WTC11 (cell line): ENCODE measurements around the gene LENG9. TPM values are rescaled to one million over a fixed set of nuclear protein-coding genes. Genes with fewer than 3 reads are reported as not detected.

ENCODE experiments used
- ATAC-seq: fragments of 200-7000 bp; cut with Tn5 transposase; 2 replicates; pipeline ENCODE4 v1.10.0; 2021; ENCODE audit warnings: mild to moderate bottlenecking, moderate library complexity
- CTCF ChIA-PET: fragments of 300-600 bp; sonication (Branson Sonifier 250); formaldehyde crosslinking; loops from one replicate; lab custom pipeline; 2021; ENCODE audit warnings: antibody characterized with exemption; lab: Charles Lee
- POLR2A ChIA-PET: fragments of 350-600 bp; sonication (Branson Sonifier 250); formaldehyde crosslinking; loops from one replicate; lab custom pipeline; 2021; ENCODE audit warnings: antibody characterized with exemption; lab: Charles Lee
- DNase-seq: peaks from one replicate; pipeline ENCODE4 v3.0.0; 2021; ENCODE audit warnings: low spot score
- H3K27ac Mint-ChIP-seq: 2 replicates; pipeline ENCODE4 v1.8.0; 2021; ENCODE audit warnings: mixed read lengths
- H3K27me3 Mint-ChIP-seq: 2 replicates; pipeline ENCODE4 v1.8.0; 2021; ENCODE audit warnings: low read depth, mild to moderate bottlenecking, moderate library complexity, mixed read lengths
- H3K36me3 Mint-ChIP-seq: 2 replicates; pipeline ENCODE4 v1.8.0; 2021; ENCODE audit warnings: mixed read lengths
- H3K4me1 Mint-ChIP-seq: 2 replicates; pipeline ENCODE4 v1.8.0; 2022; ENCODE audit warnings: mixed read lengths
- H3K4me3 Mint-ChIP-seq: 2 replicates; pipeline ENCODE4 v1.8.0; 2021; ENCODE audit warnings: mild to moderate bottlenecking, moderate library complexity, mixed read lengths
- H3K9me3 Mint-ChIP-seq: 2 replicates; pipeline ENCODE4 v1.8.0; 2021; ENCODE audit warnings: mixed read lengths
- CTCF ChIP-seq: fragments of 200-600 bp; IDR thresholded peaks from 2 replicates; pipeline ENCODE4 v1.8.0; 2022; ENCODE audit warnings: antibody characterized with exemption
- E2F4 ChIP-seq: sonication (generic); formaldehyde crosslinking; IDR thresholded peaks from 2 replicates; pipeline ENCODE4 v1.8.1; 2022; ENCODE audit warnings: low read depth, mild to moderate bottlenecking, moderate library complexity, missing genetic modification reagents, borderline replicate concordance
- ERG ChIP-seq: fragments of 250-450 bp; sonication (Bioruptor Pico); IDR thresholded peaks from 2 replicates; pipeline ENCODE4 v1.8.0; 2021; ENCODE audit warnings: mild to moderate bottlenecking
- ESRRA ChIP-seq: sonication (generic); formaldehyde crosslinking; IDR thresholded peaks from 2 replicates; pipeline ENCODE4 v1.8.1; 2022; ENCODE audit warnings: mild to moderate bottlenecking, missing genetic modification reagents, borderline replicate concordance
- FOXJ3 ChIP-seq: sonication (generic); formaldehyde crosslinking; IDR thresholded peaks from 2 replicates; pipeline ENCODE4 v1.9.0; 2021; ENCODE audit warnings: missing genetic modification reagents, mild to moderate bottlenecking, borderline replicate concordance
- PRRX2 ChIP-seq: fragments of 250-450 bp; sonication (Bioruptor Pico); IDR thresholded peaks from 2 replicates; pipeline ENCODE4 v1.8.0; 2021; ENCODE audit warnings: mild to moderate bottlenecking
- SOX15 ChIP-seq: fragments of 250-450 bp; sonication (Bioruptor Pico); IDR thresholded peaks from 2 replicates; pipeline ENCODE4 v1.9.0; 2021; ENCODE audit warnings: mild to moderate bottlenecking
- ZNF232 ChIP-seq: sonication (generic); formaldehyde crosslinking; IDR thresholded peaks from 2 replicates; pipeline ENCODE4 v1.8.0; 2022; ENCODE audit warnings: mild to moderate bottlenecking, missing genetic modification reagents
- ZNF425 ChIP-seq: fragments of 250-450 bp; sonication (Bioruptor Pico); conservative IDR thresholded peaks from 2 replicates; pipeline ENCODE4 v1.9.0; 2021; ENCODE audit warnings: mild to moderate bottlenecking
- total RNA-seq: library from RNA; stranded (reverse); gene quantifications from 3 replicates; pipeline ENCODE4 v1.2.3, GENCODE V29; 2021
- TF ChIP-seq, protein P1 (sequence below): sonication (generic); formaldehyde crosslinking; IDR thresholded peaks from 2 replicates; pipeline ENCODE4 v1.8.0; 2023; ENCODE audit warnings: mild to moderate bottlenecking, missing genetic modification reagents
- TF ChIP-seq, protein P2 (sequence below): sonication (generic); formaldehyde crosslinking; IDR thresholded peaks from 2 replicates; pipeline ENCODE4 v1.8.0; 2023; ENCODE audit warnings: missing genetic modification reagents, mild to moderate bottlenecking, borderline replicate concordance

Gene LENG9
- total RNA-seq, 1 experiment from 2014 or later, result 6.1 TPM

DNA sequence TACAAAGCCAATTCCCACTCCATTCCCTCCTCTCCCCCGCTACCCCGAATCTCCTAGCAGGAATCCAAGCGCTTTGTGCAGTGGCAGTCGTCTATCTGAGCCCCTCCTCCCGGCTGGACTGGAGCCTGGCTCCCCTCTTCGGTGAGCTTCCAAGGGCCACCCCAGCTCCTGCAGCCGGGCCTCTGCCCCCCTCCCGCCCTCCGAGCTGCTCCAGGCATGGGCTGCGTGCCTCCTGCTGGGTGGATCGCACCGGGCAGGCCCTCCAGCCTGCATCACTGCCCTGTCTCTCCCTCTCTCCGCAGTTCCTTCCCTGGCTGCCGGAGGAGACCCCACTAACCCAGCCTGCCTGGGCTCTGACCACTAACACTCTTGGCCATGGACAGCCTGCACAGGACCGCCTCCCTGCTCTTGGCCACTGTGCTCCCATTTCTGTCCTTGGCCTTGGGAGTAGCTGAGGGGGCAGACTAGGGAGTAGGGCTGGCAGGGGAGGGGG lies 27.5 kb downstream of the LENG9 start:
- ChIA-PET POLR2A (interaction anchor here (0.8 to 1.0 kb wide), 3 partner anchors 13 to 16 kb away, joined by 3 to 4 read pairs (median 3); partner anchors contain the start of gene LENG8), CTCF (interaction anchor here (0.7 to 6.2 kb wide), 5 partner anchors 14 to 45 kb away, joined by 3 to 53 read pairs (median 3); partner anchors contain the start of gene TTYH1)
- H3K36me3 Mint-ChIP-seq, result 0 out of 2 replicates have a peak, but pooled peaks cover 1% of the 10 kb centered on the region
- no peak for TF ChIP-seq SOX15 (CRISPR knock-in tag)
- TF ChIP-seq E2F4 (CRISPR knock-in tag), result no peak
- TF ChIP-seq, protein P1, sequence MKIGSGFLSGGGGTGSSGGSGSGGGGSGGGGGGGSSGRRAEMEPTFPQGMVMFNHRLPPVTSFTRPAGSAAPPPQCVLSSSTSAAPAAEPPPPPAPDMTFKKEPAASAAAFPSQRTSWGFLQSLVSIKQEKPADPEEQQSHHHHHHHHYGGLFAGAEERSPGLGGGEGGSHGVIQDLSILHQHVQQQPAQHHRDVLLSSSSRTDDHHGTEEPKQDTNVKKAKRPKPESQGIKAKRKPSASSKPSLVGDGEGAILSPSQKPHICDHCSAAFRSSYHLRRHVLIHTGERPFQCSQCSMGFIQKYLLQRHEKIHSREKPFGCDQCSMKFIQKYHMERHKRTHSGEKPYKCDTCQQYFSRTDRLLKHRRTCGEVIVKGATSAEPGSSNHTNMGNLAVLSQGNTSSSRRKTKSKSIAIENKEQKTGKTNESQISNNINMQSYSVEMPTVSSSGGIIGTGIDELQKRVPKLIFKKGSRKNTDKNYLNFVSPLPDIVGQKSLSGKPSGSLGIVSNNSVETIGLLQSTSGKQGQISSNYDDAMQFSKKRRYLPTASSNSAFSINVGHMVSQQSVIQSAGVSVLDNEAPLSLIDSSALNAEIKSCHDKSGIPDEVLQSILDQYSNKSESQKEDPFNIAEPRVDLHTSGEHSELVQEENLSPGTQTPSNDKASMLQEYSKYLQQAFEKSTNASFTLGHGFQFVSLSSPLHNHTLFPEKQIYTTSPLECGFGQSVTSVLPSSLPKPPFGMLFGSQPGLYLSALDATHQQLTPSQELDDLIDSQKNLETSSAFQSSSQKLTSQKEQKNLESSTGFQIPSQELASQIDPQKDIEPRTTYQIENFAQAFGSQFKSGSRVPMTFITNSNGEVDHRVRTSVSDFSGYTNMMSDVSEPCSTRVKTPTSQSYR, result no peak
- TF ChIP-seq, protein P2, sequence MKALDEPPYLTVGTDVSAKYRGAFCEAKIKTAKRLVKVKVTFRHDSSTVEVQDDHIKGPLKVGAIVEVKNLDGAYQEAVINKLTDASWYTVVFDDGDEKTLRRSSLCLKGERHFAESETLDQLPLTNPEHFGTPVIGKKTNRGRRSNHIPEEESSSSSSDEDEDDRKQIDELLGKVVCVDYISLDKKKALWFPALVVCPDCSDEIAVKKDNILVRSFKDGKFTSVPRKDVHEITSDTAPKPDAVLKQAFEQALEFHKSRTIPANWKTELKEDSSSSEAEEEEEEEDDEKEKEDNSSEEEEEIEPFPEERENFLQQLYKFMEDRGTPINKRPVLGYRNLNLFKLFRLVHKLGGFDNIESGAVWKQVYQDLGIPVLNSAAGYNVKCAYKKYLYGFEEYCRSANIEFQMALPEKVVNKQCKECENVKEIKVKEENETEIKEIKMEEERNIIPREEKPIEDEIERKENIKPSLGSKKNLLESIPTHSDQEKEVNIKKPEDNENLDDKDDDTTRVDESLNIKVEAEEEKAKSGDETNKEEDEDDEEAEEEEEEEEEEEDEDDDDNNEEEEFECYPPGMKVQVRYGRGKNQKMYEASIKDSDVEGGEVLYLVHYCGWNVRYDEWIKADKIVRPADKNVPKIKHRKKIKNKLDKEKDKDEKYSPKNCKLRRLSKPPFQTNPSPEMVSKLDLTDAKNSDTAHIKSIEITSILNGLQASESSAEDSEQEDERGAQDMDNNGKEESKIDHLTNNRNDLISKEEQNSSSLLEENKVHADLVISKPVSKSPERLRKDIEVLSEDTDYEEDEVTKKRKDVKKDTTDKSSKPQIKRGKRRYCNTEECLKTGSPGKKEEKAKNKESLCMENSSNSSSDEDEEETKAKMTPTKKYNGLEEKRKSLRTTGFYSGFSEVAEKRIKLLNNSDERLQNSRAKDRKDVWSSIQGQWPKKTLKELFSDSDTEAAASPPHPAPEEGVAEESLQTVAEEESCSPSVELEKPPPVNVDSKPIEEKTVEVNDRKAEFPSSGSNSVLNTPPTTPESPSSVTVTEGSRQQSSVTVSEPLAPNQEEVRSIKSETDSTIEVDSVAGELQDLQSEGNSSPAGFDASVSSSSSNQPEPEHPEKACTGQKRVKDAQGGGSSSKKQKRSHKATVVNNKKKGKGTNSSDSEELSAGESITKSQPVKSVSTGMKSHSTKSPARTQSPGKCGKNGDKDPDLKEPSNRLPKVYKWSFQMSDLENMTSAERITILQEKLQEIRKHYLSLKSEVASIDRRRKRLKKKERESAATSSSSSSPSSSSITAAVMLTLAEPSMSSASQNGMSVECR (CRISPR knock-in tag), result no peak
- no peak for TF ChIP-seq PRRX2 (CRISPR knock-in tag)
- TF ChIP-seq ESRRA (CRISPR knock-in tag), result no peak
- TF ChIP-seq FOXJ3 (CRISPR knock-in tag), result no peak
- no peak for TF ChIP-seq ZNF425
- TF ChIP-seq CTCF, result no peak
- no peak for TF ChIP-seq ZNF232 (CRISPR knock-in tag)
- peaks cover 37% of the 10 kb centered on the region for H3K4me1 Mint-ChIP-seq
- peaks cover 34% of the 10 kb centered on the region for H3K27me3 Mint-ChIP-seq
- H3K4me3 Mint-ChIP-seq, result peak overlapping the region; percentile 47
- H3K9me3 Mint-ChIP-seq, result no peaks in the 10 kb centered on the region
- peak overlapping the region; percentile 23; the same call in 1 of the 2 replicates for H3K27ac Mint-ChIP-seq
- DNase-seq (peak; percentile 34), ATAC-seq (peak; percentile 12)

DNA sequence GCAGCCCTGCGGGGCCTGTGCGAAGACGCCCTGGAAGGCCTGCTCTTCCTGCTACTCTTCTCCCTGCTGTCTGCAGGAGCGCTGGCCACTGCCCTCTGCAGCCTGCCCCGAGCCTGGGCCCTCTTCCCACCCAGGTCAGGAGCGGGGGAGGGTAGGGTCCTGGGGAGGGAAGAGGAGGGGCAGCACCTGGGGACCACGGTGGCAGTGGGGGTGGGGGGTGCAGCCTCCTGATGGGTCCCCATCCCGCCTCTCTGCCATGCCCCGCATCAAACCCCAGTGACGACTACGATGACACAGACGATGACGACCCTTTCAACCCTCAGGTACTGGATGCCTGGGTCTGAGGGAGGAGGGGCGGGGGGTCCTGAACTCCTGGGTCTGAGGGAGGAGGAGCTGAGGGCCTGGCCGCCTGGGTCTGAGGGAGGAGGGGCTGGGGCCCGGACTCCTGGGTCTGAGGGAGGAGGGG lies 28.0 kb downstream of the LENG9 start:
- H3K4me1 Mint-ChIP-seq, result peaks cover 38% of the 10 kb centered on the region
- ChIA-PET POLR2A (interaction anchor here (0.9 kb wide), 1 partner anchor 13 kb away, joined by 3 read pairs; the partner anchor contains the start of gene LENG8), CTCF (interaction anchor here (0.7 to 6.2 kb wide), 6 partner anchors 13 to 44 kb away, joined by 3 to 53 read pairs (median 3); partner anchors contain the start of gene TTYH1)
- H3K27me3 Mint-ChIP-seq, result peaks cover 36% of the 10 kb centered on the region
- no peak overlapping the region for H3K27ac Mint-ChIP-seq
- no peak overlapping the region for H3K4me3 Mint-ChIP-seq
- DNase-seq, result peak; percentile 33
- H3K36me3 Mint-ChIP-seq, result no peaks in the 10 kb centered on the region
- TF ChIP-seq ESRRA (CRISPR knock-in tag) (no peak), ERG (CRISPR knock-in tag) (0 out of 2 replicates have a peak, but pooled peaks have one; percentile 15)
- H3K9me3 Mint-ChIP-seq, result no peaks in the 10 kb centered on the region
- ATAC-seq, result peak; percentile 5; the same call in 1 of the 2 replicates
